Liver (tissue), 9 donors: ENCODE data around the gene ABCA4. TPM values are rescaled to one million over a fixed set of nuclear protein-coding genes. Genes with fewer than 3 reads are reported as not detected.

Source experiments
- DNase-seq: peaks from one replicate; pipeline ENCODE4 v3.0.0-alpha.2; 2017; ENCODE audit warnings: low spot score
- H3K27ac ChIP-seq, 2 donors: one replicate each; pipeline ENCODE4 v1.7.0; 2013; ENCODE audit warnings: inconsistent platforms in 2 of 2, low read length in 2 of 2, control low read depth in 1 of 2, low read depth in 1 of 2, mild to moderate bottlenecking in 1 of 2
- H3K27me3 ChIP-seq, 4 donors: one replicate each; pipeline versions ENCODE4 v1.6.1 to v1.7.0; 2013; ENCODE audit warnings: low read length in 3 of 4, inconsistent platforms in 1 of 4, mild to moderate bottlenecking in 1 of 4, moderate library complexity in 1 of 4; ENCODE audit not compliant: control insufficient read depth in 4 of 4, insufficient read depth in 4 of 4
- H3K36me3 ChIP-seq, 4 donors: one replicate each; pipeline versions ENCODE4 v1.6.1 to v1.7.0; 2013; ENCODE audit warnings: low read length in 3 of 4, mild to moderate bottlenecking in 3 of 4, low read depth in 1 of 4, moderate library complexity in 1 of 4; ENCODE audit not compliant: control insufficient read depth in 4 of 4, insufficient read depth in 3 of 4
- H3K4me1 ChIP-seq, 4 donors: one replicate each; pipeline versions ENCODE4 v1.6.1 to v1.7.0; 2013; ENCODE audit warnings: low read length in 3 of 4, mild to moderate bottlenecking in 3 of 4, moderate library complexity in 1 of 4; ENCODE audit not compliant: control insufficient read depth in 4 of 4, insufficient read depth in 4 of 4
- H3K4me3 ChIP-seq, 3 donors: one replicate each; pipeline versions ENCODE4 v1.6.1 to v1.7.0; 2013; ENCODE audit warnings: low read length in 3 of 3, control low read depth in 1 of 3, low read depth in 1 of 3, mild to moderate bottlenecking in 1 of 3
- H3K9ac ChIP-seq, 2 donors: one replicate each; pipeline ENCODE4 v1.7.0; 2013; ENCODE audit warnings: low read length in 2 of 2, mild to moderate bottlenecking in 2 of 2, moderate library complexity in 2 of 2, control low read depth in 1 of 2, low read depth in 1 of 2
- H3K9me3 ChIP-seq, 4 donors: one replicate each; pipeline versions ENCODE4 v1.6.1 to v1.7.0; 2013; ENCODE audit warnings: low read length in 3 of 4; ENCODE audit not compliant: control insufficient read depth in 4 of 4
- EGR1 ChIP-seq, 2 donors: IDR thresholded peaks; 2 replicates each; pipeline ENCODE4 v1.6.1; 2016 to 2018; ENCODE audit warnings: antibody characterized with exemption in 2 of 2, low read depth in 2 of 2
- FOXA1 ChIP-seq: IDR thresholded peaks from 2 replicates; pipeline ENCODE4 v1.6.1; 2016; ENCODE audit warnings: antibody characterized with exemption
- FOXA2 ChIP-seq: IDR thresholded peaks from 2 replicates; pipeline ENCODE4 v1.6.1; 2016; ENCODE audit warnings: antibody characterized with exemption
- GABPA ChIP-seq, 2 donors: IDR thresholded peaks in 1 of 2; conservative IDR thresholded peaks in 1 of 2; 2 replicates each; pipeline ENCODE4 v1.6.1; 2016; ENCODE audit warnings: antibody characterized with exemption in 2 of 2, mild to moderate bottlenecking in 1 of 2, moderate library complexity in 1 of 2
- HNF4A ChIP-seq, 2 donors: conservative IDR thresholded peaks; 2 replicates each; pipeline ENCODE4 v1.6.1; 2016; ENCODE audit warnings: antibody characterized with exemption in 2 of 2, mild to moderate bottlenecking in 2 of 2
- HNF4G ChIP-seq: IDR thresholded peaks from 2 replicates; pipeline ENCODE4 v1.6.1; 2016; ENCODE audit warnings: antibody characterized with exemption
- JUND ChIP-seq, 2 donors: IDR thresholded peaks; 2 replicates each; pipeline ENCODE4 v1.6.1; 2016; ENCODE audit warnings: antibody characterized with exemption in 2 of 2
- MAX ChIP-seq: IDR thresholded peaks from 2 replicates; pipeline ENCODE4 v1.6.1; 2016; ENCODE audit warnings: antibody characterized with exemption
- NR2F2 ChIP-seq: IDR thresholded peaks from 2 replicates; pipeline ENCODE4 v1.6.1; 2016; ENCODE audit warnings: antibody characterized with exemption
- RAD21 ChIP-seq, 2 donors: IDR thresholded peaks; 2 replicates each; pipeline ENCODE4 v1.6.1; 2016; ENCODE audit warnings: antibody characterized with exemption in 2 of 2, mild to moderate bottlenecking in 2 of 2
- RXRA ChIP-seq, 2 donors: IDR thresholded peaks; 2 replicates each; pipeline ENCODE4 v1.6.1; 2017 to 2018; ENCODE audit warnings: antibody characterized with exemption in 2 of 2, mild to moderate bottlenecking in 1 of 2
- SP1 ChIP-seq: IDR thresholded peaks from 2 replicates; pipeline ENCODE4 v1.6.1; 2018; ENCODE audit warnings: antibody characterized with exemption, mild to moderate bottlenecking
- TAF1 ChIP-seq: conservative IDR thresholded peaks from 2 replicates; pipeline ENCODE4 v1.6.1; 2016; ENCODE audit warnings: antibody characterized with exemption, mild to moderate bottlenecking
- YY1 ChIP-seq: IDR thresholded peaks from 2 replicates; pipeline ENCODE4 v1.6.1; 2016; ENCODE audit warnings: antibody characterized with exemption, mild to moderate bottlenecking
- ZBTB33 ChIP-seq: IDR thresholded peaks from 2 replicates; pipeline ENCODE4 v1.6.1; 2016; ENCODE audit warnings: antibody characterized with exemption
- WGBS: extraction: QIAGEN DNeasy Blood & Tissue Kit; methylation state at CpG from one replicate; pipeline ENCODE4 v1.1.7; 2013; 5-methylcytosine and 5-hydroxymethylcytosine counted together
- polyA plus RNA-seq, 2 donors: library from polyadenylated mRNA; stranded (reverse) in 1 of 2; unstranded in 1 of 2; fragments of 200-250 nt in 1 of 2; fragments of >200 nt in 1 of 2; fragmentation: Nextera tagmentation in 1 of 2; extraction: Ambion mirVana in 1 of 2; gene quantifications; one replicate each; pipeline versions ENCODE4 v1.2.1 to v1.2.3, GENCODE V29; 2013 to 2015
- total RNA-seq, 2 donors: library from RNA; depleted of rRNA; stranded (reverse); fragments of >200 nt; gene quantifications; one replicate each; pipeline ENCODE4 v1.2.3, GENCODE V29; 2014
- TF ChIP-seq, protein P1 (sequence below): fragments of 150-350 bp; IDR thresholded peaks from 2 replicates; pipeline ENCODE4 v1.5.1; 2017; ENCODE audit warnings: improper control_type of control experiment, low read depth, low read length; ENCODE audit not compliant: missing input control
- TF ChIP-seq, protein P2 (sequence below): IDR thresholded peaks from 2 replicates; pipeline ENCODE4 v1.6.1; 2016; ENCODE audit warnings: antibody characterized with exemption, mild to moderate bottlenecking
- TF ChIP-seq, protein P3 (sequence below): IDR thresholded peaks from 2 replicates; pipeline ENCODE4 v1.6.1; 2016; ENCODE audit warnings: antibody characterized with exemption
- donor health status: healthy.
- donor health status: healthy.
- donor health status: healthy.
- donor health status: healthy.
- donor health status: healthy.

ABCA4 gene
- total and polyA plus RNA-seq, 4 donors: 0.19 to 1.5 (median 0.38) TPM

GRCh38 chr1:93993731-93994130, 127.2 kb downstream of the ABCA4 start (continued):
- TF ChIP-seq, protein P1, sequence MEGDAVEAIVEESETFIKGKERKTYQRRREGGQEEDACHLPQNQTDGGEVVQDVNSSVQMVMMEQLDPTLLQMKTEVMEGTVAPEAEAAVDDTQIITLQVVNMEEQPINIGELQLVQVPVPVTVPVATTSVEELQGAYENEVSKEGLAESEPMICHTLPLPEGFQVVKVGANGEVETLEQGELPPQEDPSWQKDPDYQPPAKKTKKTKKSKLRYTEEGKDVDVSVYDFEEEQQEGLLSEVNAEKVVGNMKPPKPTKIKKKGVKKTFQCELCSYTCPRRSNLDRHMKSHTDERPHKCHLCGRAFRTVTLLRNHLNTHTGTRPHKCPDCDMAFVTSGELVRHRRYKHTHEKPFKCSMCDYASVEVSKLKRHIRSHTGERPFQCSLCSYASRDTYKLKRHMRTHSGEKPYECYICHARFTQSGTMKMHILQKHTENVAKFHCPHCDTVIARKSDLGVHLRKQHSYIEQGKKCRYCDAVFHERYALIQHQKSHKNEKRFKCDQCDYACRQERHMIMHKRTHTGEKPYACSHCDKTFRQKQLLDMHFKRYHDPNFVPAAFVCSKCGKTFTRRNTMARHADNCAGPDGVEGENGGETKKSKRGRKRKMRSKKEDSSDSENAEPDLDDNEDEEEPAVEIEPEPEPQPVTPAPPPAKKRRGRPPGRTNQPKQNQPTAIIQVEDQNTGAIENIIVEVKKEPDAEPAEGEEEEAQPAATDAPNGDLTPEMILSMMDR: no peak
- TF ChIP-seq GABPA (IDR thresholded peaks at IDR 0.05 in 1 of 2, conservative IDR thresholded peaks at IDR 0.05 in 1 of 2) (no peak), FOXA1 (no peak)

DNA sequence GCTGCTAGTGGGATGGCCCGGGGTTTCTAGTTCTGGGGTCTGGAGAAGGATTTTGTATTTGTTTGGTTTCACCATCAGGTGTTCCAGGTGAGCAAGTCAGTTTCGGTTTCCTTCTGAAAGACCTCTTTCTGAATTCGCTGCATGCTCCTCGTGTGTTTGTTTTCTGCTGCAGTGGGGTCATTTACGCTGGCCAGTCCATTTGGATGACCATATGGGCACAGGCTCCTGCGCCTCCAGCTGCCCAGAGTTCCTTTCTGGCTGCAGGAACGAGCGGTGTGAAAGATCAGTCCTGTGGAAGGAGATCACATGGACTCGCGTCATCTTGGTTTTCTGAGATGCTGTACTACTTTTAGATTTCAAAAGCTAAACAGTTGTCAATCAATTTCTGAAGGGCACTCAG, 128.0 kb downstream of the ABCA4 start:
- WGBS: 45% methylated on average over 10 of the region's 10 CpGs
- no peak for TF ChIP-seq EGR1 (IDR thresholded peaks at IDR 0.05; ENCODE audit: low read depth in 2 of 2)
- no peak for TF ChIP-seq HNF4G
- no peak for TF ChIP-seq TAF1
- TF ChIP-seq HNF4A (conservative IDR thresholded peaks at IDR 0.05): peak; percentile 53 to 75
- TF ChIP-seq, protein P2, sequence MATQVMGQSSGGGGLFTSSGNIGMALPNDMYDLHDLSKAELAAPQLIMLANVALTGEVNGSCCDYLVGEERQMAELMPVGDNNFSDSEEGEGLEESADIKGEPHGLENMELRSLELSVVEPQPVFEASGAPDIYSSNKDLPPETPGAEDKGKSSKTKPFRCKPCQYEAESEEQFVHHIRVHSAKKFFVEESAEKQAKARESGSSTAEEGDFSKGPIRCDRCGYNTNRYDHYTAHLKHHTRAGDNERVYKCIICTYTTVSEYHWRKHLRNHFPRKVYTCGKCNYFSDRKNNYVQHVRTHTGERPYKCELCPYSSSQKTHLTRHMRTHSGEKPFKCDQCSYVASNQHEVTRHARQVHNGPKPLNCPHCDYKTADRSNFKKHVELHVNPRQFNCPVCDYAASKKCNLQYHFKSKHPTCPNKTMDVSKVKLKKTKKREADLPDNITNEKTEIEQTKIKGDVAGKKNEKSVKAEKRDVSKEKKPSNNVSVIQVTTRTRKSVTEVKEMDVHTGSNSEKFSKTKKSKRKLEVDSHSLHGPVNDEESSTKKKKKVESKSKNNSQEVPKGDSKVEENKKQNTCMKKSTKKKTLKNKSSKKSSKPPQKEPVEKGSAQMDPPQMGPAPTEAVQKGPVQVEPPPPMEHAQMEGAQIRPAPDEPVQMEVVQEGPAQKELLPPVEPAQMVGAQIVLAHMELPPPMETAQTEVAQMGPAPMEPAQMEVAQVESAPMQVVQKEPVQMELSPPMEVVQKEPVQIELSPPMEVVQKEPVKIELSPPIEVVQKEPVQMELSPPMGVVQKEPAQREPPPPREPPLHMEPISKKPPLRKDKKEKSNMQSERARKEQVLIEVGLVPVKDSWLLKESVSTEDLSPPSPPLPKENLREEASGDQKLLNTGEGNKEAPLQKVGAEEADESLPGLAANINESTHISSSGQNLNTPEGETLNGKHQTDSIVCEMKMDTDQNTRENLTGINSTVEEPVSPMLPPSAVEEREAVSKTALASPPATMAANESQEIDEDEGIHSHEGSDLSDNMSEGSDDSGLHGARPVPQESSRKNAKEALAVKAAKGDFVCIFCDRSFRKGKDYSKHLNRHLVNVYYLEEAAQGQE: peak; percentile 43
- TF ChIP-seq SP1: peak; percentile 45
- TF ChIP-seq YY1: peak; percentile 27
- TF ChIP-seq FOXA2: no peak
- TF ChIP-seq, protein P1: no peak
- peak; percentile 15 for TF ChIP-seq FOXA1
- TF ChIP-seq RXRA (IDR thresholded peaks at IDR 0.05): peak in 1 of 2 donors; percentile 64
- TF ChIP-seq MAX: peak; percentile 35
- no peak for TF ChIP-seq ZBTB33
- TF ChIP-seq NR2F2: no peak
- TF ChIP-seq, protein P3, sequence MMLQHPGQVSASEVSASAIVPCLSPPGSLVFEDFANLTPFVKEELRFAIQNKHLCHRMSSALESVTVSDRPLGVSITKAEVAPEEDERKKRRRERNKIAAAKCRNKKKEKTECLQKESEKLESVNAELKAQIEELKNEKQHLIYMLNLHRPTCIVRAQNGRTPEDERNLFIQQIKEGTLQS: no peak
- peak; percentile 35 to 48 for TF ChIP-seq RAD21 (IDR thresholded peaks at IDR 0.05)
- peak in 1 of 2 donors; percentile 20 for TF ChIP-seq JUND (IDR thresholded peaks at IDR 0.05)
- TF ChIP-seq GABPA (IDR thresholded peaks at IDR 0.05 in 1 of 2, conservative IDR thresholded peaks at IDR 0.05 in 1 of 2): no peak
- Histone ChIP-seq H3K4me1 (peaks cover 0 to 18% (median 4%) of the 10 kb centered on the region in 4 donors), H3K36me3 (no peaks in the 10 kb centered on the region), H3K9me3 (no peaks in the 10 kb centered on the region), H3K27me3 (no peaks in the 10 kb centered on the region), H3K27ac (peak overlapping the region; percentile 51 to 76), H3K9ac (peak overlapping the region in 1 of 2 donors; percentile 34), H3K4me3 (peak overlapping the region in 2 of 3 donors; percentile 3 to 33)
- DNase-seq: no peak
